ENCODE results near the gene COPZ2. TPM values are rescaled to one million over a fixed set of nuclear protein-coding genes. Genes with fewer than 3 reads are reported as not detected.
"Not testable (repeated sequence)": the region's sequence is repeated elsewhere in the genome, so short reads cannot be mapped to it uniquely, and the experiment has no call there.

The COPZ2 gene
- total RNA-seq, 1 donor from 2014 or later, result 155 TPM

- peak; percentile 23 to 79 for DNase-seq (ENCODE audit: low spot score in 2 of 2)
- Histone ChIP-seq H3K36me3 (no peaks in the 10 kb centered on the region), H3K4me3 (peak overlapping the region; percentile 61 to 63), H3K4me1 (peaks cover 17 to 31% of the 10 kb centered on the region in 2 donors), H3K27ac (peak overlapping the region; percentile 77 to 86), H3K9me3 (no peaks in the 10 kb centered on the region), H3K27me3 (no peaks in the 10 kb centered on the region)
- peak in 1 of 3 experiments; percentile 15 for TF ChIP-seq CTCF (IDR thresholded peaks at IDR 0.05)
- intact Hi-C loops (cut with DNase I), result loop anchor here (1.0 to 5.0 kb wide), 9 partner anchors 24 to 588 kb away; partner anchors contain the start of genes CBX1, HOXB7, NFE2L1 and SCRN2
Measured at GRCh38 chr17:48024149-48025039, 13.2 kb downstream of the COPZ2 start.

- peak overlapping the region; percentile 61 to 63 for H3K4me3 ChIP-seq
- H3K27me3 ChIP-seq, result no peaks in the 10 kb centered on the region
- TF ChIP-seq CTCF (IDR thresholded peaks at IDR 0.05), result peak; percentile 29 to 54 (median 44)
- peak; percentile 56 to 94 for DNase-seq (ENCODE audit: low spot score in 2 of 2)
- peak overlapping the region; percentile 77 to 86 for H3K27ac ChIP-seq
- intact Hi-C loops (cut with DNase I), result loop anchor here (2.0 to 5.0 kb wide), 3 partner anchors 53 to 181 kb away; partner anchors contain the start of genes CDK5RAP3 and SCRN2
- H3K36me3 ChIP-seq, result no peaks in the 10 kb centered on the region
- peaks cover 17 to 31% of the 10 kb centered on the region in 2 donors for H3K4me1 ChIP-seq
- no peaks in the 10 kb centered on the region for H3K9me3 ChIP-seq
Measured at GRCh38 chr17:48023400-48024148, 14.0 kb downstream of the COPZ2 start.

- H3K9me3 ChIP-seq, result no peaks in the 10 kb centered on the region
- peak overlapping the region in 1 of 2 donors; percentile 86 for H3K27ac ChIP-seq
- no peak for DNase-seq (ENCODE audit: low spot score in 2 of 2)
- H3K4me3 ChIP-seq, result peak overlapping the region in 1 of 2 donors; percentile 63
- intact Hi-C loops (cut with DNase I), result loop anchor here (2.0 to 5.0 kb wide), 3 partner anchors 52 to 181 kb away; partner anchors contain the start of genes CDK5RAP3 and SCRN2
- H3K27me3 ChIP-seq, result no peaks in the 10 kb centered on the region
- no peaks in the 10 kb centered on the region for H3K36me3 ChIP-seq
- peaks cover 17 to 31% of the 10 kb centered on the region in 2 donors for H3K4me1 ChIP-seq
- TF ChIP-seq CTCF (IDR thresholded peaks at IDR 0.05), result no peak
Measured at GRCh38 chr17:48022901-48023300, 14.7 kb downstream of the COPZ2 start.

- no peak for TF ChIP-seq CTCF (IDR thresholded peaks at IDR 0.05)
- intact Hi-C loops (cut with DNase I), result loop anchor here (2.0 to 5.0 kb wide), 3 partner anchors 51 to 180 kb away; partner anchors contain the start of genes CDK5RAP3 and SCRN2
- Histone ChIP-seq H3K27ac (no peak overlapping the region), H3K36me3 (no peaks in the 10 kb centered on the region), H3K4me3 (no peak overlapping the region), H3K27me3 (no peaks in the 10 kb centered on the region), H3K9me3 (no peaks in the 10 kb centered on the region), H3K4me1 (peaks cover 17 to 31% of the 10 kb centered on the region in 2 donors)
- no peak for DNase-seq (ENCODE audit: low spot score in 2 of 2)
Measured at GRCh38 chr17:48021934-48022333, 15.7 kb downstream of the COPZ2 start.

GRCh38 chr17:48017817-48018158, 19.8 kb downstream of the COPZ2 start:
- not testable (repeated sequence) for DNase-seq (ENCODE audit: low spot score in 2 of 2); H3K27me3 ChIP-seq; H3K4me3 ChIP-seq; H3K27ac ChIP-seq; H3K9me3 ChIP-seq; H3K4me1 ChIP-seq; H3K36me3 ChIP-seq
- intact Hi-C loops (cut with DNase I), result loop anchor here (1.0 to 2.0 kb wide), 2 partner anchors 39 to 69 kb away; no protein-coding TSS in a partner anchor

Data from ascending aorta (tissue), 2 donors.